Right lobe of liver (tissue), 4 donors: ENCODE results near the gene CDC25B.

Experiments used
- POLR2A ChIP-seq: fragments of 450-650 bp; IDR thresholded peaks from one replicate; pipeline ENCODE4 v1.6.1; 2017; ENCODE audit warnings: antibody characterized with exemption, mild to moderate bottlenecking
- TF ChIP-seq, protein P1 (sequence below), 4 donors: fragments of 200-600 bp in 3 of 4; fragments of 450-650 bp in 1 of 4; IDR thresholded peaks; one replicate each; pipeline versions ENCODE4 v1.5.1 to v1.8.0; 2016 to 2022; ENCODE audit warnings: antibody characterized with exemption in 4 of 4, mild to moderate bottlenecking in 2 of 4
- donor health status: DM: no; HTN: no; CAD: no.
- donor health status: DM: no; HTN: no; CAD: no.
- donor health status: DM: no; HTN: yes; CAD: no.

DNA sequence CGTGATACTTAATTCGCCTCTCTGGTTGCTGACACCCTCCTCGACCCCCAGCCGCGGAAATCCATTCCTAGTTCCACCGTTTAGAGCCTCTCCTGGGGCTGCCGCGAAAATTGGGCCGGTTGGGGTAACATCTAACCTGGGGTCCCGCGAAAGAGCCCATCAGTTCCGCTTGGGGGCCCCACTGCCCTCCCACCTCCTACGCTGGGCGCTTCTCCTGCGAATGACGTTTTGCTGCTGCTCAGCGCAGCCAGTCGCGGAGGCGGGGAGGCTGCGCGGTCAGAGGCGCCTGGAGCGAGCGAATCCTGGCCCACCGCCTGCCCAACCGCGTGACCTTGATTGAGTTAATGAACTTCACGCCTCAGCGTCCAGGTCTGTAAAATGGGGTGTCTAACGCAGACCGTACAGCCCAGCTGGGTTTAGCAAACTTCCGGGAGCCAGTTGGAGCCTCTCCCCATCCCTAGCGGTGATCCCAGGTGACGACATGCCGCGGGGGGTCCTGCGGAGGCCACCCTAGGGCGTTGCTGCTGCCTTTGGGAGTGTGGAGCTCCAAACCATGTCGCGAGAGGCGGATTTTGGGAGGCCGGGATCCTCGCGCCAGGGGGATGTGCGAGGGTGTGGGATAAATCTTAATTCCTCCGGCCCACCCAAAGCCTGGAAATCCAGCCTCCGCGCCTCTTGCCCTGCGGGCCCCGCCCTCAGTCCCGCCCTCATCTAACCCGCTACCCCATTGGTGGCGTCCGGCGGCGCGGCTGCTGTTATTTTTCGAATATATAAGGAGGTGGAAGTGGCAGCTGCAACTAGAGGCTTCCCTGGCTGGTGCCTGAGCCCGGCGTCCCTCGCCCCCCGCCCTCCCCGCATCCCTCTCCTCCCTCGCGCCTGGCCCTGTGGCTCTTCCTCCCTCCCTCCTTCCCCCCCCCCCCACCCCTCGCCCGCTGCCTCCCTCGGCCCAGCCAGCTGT lies at the start of gene CDC25B:
- TF ChIP-seq, protein P1, sequence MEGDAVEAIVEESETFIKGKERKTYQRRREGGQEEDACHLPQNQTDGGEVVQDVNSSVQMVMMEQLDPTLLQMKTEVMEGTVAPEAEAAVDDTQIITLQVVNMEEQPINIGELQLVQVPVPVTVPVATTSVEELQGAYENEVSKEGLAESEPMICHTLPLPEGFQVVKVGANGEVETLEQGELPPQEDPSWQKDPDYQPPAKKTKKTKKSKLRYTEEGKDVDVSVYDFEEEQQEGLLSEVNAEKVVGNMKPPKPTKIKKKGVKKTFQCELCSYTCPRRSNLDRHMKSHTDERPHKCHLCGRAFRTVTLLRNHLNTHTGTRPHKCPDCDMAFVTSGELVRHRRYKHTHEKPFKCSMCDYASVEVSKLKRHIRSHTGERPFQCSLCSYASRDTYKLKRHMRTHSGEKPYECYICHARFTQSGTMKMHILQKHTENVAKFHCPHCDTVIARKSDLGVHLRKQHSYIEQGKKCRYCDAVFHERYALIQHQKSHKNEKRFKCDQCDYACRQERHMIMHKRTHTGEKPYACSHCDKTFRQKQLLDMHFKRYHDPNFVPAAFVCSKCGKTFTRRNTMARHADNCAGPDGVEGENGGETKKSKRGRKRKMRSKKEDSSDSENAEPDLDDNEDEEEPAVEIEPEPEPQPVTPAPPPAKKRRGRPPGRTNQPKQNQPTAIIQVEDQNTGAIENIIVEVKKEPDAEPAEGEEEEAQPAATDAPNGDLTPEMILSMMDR (IDR thresholded peaks at IDR 0.05): peak; percentile 28 to 71 (median 40)
- peak; percentile 51 for TF ChIP-seq POLR2A
